WERI-Rb-1 (cell line): ENCODE results near the gene ANO7.

Experiments
- DNase-seq: peaks from one replicate; pipeline ENCODE4 v3.0.0-alpha.2; 2020
- H3K27ac ChIP-seq: fragments of 250-450 bp; sonication (Bioruptor Pico); 2 replicates; pipeline ENCODE4 v1.5.1; 2020; ENCODE audit warnings: mild to moderate bottlenecking, moderate library complexity
- H3K27me3 ChIP-seq: fragments of 250-450 bp; sonication (Bioruptor Pico); 2 replicates; pipeline ENCODE4 v1.5.1; 2021; ENCODE audit warnings: mild to moderate bottlenecking, low read depth, moderate library complexity; ENCODE audit not compliant: insufficient read depth, severe bottlenecking
- H3K36me3 ChIP-seq: fragments of 250-450 bp; sonication (Bioruptor Pico); 2 replicates; pipeline ENCODE4 v1.5.1; 2020; ENCODE audit warnings: mild to moderate bottlenecking, moderate library complexity
- H3K4me3 ChIP-seq: 2 replicates; pipeline ENCODE4 v1.5.1; 2011; ENCODE audit warnings: low read depth, mild to moderate bottlenecking, control low read depth, low read length
- H3K9me3 ChIP-seq: fragments of 250-450 bp; sonication (Bioruptor Pico); 2 replicates; pipeline ENCODE4 v1.5.1; 2021; ENCODE audit warnings: mild to moderate bottlenecking, moderate library complexity; ENCODE audit not compliant: severe bottlenecking
- TF ChIP-seq, protein P1 (sequence below): IDR thresholded peaks from 2 replicates; pipeline ENCODE4 v1.5.1; 2011; ENCODE audit warnings: low read depth, mild to moderate bottlenecking, control low read depth, inconsistent platforms, low read length

Gene ANO7

DNA sequence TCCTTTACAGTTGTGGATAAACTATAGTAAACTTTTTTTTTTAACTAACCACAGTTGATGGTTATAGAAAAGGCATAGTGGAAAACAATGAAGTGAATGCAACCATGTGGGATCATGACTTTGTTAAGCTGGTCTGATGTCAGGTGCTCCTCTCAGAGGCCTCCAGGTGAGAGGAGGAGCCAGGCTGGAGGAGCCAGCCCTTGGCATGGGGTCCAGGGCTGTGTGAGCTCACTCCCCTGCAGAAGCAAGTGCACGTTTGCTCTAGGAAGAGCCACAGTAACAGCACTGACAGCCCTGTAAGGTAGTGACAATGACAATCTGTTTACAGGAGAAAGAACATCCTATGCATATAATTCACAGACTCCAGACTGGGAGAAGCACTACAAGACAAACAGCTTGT lies 32.5 kb upstream of the ANO7 start:
- Histone ChIP-seq H3K27ac (no peak overlapping the region), H3K36me3 (peaks cover 31% of the 10 kb centered on the region)

DNA sequence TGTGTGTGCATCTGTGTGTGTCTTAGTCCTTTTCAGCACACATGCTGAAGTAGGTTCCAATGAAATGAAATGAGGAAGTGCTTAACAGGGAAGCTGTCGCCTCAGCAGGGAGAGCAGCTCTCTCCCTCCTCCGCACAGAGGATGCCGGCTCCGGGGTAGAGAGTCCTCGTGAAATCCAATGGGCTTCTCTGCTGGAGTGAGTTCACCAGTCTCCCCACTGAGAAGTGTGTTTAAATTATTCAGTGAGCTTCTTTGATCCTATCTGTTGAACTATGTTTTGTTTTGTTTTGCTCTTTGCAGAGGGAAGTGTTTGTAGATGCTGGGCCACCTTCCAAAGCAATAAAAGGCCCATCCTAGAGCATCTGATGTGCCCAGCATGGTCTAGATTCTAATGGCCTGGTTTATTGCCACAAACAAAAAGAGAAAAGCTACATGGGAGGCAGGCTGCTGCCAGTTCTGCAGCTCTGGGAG lies 31.5 kb upstream of the ANO7 start:
- Histone ChIP-seq H3K9me3 (no peaks in the 10 kb centered on the region), H3K27ac (no peak overlapping the region), H3K4me3 (no peak overlapping the region), H3K36me3 (peaks cover 33% of the 10 kb centered on the region), H3K27me3 (no peaks in the 10 kb centered on the region)
- TF ChIP-seq, protein P1, sequence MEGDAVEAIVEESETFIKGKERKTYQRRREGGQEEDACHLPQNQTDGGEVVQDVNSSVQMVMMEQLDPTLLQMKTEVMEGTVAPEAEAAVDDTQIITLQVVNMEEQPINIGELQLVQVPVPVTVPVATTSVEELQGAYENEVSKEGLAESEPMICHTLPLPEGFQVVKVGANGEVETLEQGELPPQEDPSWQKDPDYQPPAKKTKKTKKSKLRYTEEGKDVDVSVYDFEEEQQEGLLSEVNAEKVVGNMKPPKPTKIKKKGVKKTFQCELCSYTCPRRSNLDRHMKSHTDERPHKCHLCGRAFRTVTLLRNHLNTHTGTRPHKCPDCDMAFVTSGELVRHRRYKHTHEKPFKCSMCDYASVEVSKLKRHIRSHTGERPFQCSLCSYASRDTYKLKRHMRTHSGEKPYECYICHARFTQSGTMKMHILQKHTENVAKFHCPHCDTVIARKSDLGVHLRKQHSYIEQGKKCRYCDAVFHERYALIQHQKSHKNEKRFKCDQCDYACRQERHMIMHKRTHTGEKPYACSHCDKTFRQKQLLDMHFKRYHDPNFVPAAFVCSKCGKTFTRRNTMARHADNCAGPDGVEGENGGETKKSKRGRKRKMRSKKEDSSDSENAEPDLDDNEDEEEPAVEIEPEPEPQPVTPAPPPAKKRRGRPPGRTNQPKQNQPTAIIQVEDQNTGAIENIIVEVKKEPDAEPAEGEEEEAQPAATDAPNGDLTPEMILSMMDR = no peak
- no peak for DNase-seq

More for the DNA sequence above, 32.5 kb upstream of the ANO7 start:
- H3K27me3 ChIP-seq = no peaks in the 10 kb centered on the region
- DNase-seq = no peak
- H3K9me3 ChIP-seq = no peaks in the 10 kb centered on the region
- no peak overlapping the region for H3K4me3 ChIP-seq
- TF ChIP-seq, protein P1 = no peak

DNA sequence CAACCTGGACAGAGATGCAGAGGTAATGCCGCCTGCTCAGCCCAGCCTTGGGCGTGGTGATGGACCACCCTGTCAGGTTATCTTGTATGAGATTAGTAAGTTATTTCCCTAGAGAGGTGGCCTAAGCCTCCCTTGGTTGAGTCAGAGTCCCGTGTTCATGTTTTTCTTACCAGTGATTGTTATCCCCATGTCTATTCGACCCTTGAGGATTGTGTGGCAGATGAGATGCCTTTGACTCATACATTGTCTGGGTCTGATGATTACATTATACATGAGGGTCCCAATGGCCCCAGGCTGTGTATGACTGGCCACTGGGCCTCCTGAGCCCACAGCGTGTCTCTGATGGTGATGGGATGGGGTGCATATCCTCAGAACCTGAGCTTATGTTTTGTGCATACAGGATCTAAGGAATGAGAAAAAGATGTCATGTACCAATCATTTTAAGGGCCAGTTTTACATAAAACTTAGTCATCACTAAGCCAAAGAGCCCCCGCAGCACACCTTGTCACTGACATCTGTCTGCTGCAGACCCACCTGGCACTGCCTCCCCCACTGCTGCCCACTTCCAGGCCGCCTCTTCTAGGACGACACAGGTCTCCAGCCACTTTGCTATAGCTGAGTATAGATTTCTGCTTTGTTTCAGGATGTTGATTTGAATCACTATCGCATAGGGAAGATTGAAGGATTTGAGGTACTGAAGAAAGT lies 30.5 kb upstream of the ANO7 start:
- H3K27me3 ChIP-seq = no peaks in the 10 kb centered on the region
- H3K9me3 ChIP-seq = no peaks in the 10 kb centered on the region
- H3K27ac ChIP-seq = no peak overlapping the region
- TF ChIP-seq, protein P1 = no peak
- no peak overlapping the region for H3K4me3 ChIP-seq
- peaks cover 33% of the 10 kb centered on the region for H3K36me3 ChIP-seq
- DNase-seq = no peak

DNA sequence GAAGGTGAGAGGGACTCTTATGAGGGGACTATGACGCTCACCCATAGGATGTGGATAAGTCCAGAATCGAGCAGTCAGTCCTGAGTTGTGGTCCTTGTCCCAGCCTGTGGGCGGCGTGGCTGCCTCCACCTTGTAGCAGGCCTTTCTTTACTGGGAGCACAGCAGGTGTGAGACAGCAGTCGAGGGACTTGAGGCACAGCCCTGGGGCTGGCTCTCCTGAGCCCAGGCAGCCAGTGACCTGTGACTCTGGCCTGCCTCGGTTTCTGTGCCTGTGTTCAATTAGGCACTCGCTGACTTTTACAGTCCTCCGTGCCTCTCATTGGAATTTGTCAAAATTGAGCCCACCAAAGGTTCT lies 30.0 kb upstream of the ANO7 start:
- Histone ChIP-seq H3K36me3 (peaks cover 31% of the 10 kb centered on the region), H3K9me3 (no peaks in the 10 kb centered on the region), H3K4me3 (no peak overlapping the region), H3K27ac (no peak overlapping the region), H3K27me3 (no peaks in the 10 kb centered on the region)
- TF ChIP-seq, protein P1 = no peak
- DNase-seq = no peak

DNA sequence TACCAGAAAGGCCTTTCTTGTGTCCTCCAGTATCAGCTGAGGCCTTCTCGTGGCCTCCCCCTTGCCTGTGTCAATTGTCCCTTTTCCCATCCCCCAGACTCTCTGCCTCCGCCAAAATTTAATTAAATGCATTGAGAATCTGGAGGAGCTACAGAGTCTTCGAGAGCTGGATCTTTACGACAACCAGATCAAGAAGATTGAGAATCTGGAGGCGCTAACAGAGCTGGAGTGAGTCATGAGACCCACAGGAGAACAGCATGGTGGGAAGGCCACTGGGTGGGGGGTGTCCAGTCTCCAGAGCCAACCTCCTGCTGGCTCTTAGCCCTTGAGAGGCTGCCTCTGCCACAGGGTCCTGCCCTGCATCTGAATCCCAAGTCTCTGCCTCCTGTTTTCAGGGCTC lies 29.4 kb upstream of the ANO7 start:
- Histone ChIP-seq H3K9me3 (no peaks in the 10 kb centered on the region), H3K36me3 (peaks cover 34% of the 10 kb centered on the region), H3K4me3 (no peak overlapping the region), H3K27ac (no peak overlapping the region), H3K27me3 (no peaks in the 10 kb centered on the region)
- TF ChIP-seq, protein P1 = no peak
- DNase-seq = no peak

DNA sequence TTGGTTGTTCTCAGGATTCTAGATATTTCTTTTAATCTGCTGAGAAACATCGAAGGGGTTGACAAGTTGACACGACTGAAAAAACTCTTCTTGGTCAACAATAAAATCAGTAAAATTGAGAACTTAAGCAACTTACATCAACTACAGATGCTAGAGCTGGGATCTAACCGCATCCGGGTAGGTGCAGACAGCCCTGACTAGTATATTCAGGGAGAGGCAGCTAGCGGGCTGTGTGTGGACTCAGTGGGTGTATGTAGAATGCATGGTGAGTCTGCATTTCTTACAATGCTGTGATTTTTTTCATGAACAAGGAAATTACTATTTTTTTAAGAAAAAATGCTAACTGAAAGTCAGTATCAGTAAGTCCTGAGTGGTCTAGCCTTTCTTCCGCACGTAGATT lies 28.2 kb upstream of the ANO7 start:
- Histone ChIP-seq H3K27ac (no peak overlapping the region), H3K9me3 (no peaks in the 10 kb centered on the region), H3K27me3 (no peaks in the 10 kb centered on the region), H3K4me3 (no peak overlapping the region), H3K36me3 (peaks cover 44% of the 10 kb centered on the region)
- DNase-seq = no peak
- TF ChIP-seq, protein P1 = no peak
